ENCODE results near the gene ELL3.

GRCh38 chr15:43772624-43773023 is 4.1 kb downstream of the ELL3 start:
- TF ChIP-seq CTCF (IDR thresholded peaks at IDR 0.05) (no peak), POLR2A (IDR thresholded peaks at IDR 0.05) (no peak)
